DMS53 treated with DMSO at 0.1 percent for 48 hours (cell line): ENCODE results near the gene ITSN2.

ENCODE experiments used
- DNase-seq: peaks from one replicate; lab custom pipeline; 2025; ENCODE audit not compliant: unreplicated experiment; lab: John Stamatoyannopoulos, UW

The ITSN2 gene

DNA sequence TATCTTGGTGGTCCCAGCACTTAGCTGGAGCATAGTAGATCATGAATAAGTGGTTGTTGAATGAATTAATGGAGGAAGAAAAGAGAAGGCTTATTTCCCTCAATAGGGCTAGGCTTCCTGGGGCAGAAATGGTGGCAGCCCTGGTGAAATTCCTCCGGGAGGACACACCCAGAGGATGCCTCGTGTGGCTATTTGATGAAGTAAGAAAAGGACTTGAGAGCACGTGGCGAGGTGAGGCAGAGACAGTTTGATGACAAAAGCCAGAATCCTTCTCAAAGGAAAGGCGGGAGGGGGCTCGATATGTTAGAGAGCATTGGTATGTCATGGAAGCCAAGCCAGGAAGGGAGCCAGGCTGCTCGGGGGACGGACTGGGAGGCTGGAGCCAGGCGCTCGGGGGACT lies 170.8 kb downstream of the ITSN2 start:
- no peak for DNase-seq

DNA sequence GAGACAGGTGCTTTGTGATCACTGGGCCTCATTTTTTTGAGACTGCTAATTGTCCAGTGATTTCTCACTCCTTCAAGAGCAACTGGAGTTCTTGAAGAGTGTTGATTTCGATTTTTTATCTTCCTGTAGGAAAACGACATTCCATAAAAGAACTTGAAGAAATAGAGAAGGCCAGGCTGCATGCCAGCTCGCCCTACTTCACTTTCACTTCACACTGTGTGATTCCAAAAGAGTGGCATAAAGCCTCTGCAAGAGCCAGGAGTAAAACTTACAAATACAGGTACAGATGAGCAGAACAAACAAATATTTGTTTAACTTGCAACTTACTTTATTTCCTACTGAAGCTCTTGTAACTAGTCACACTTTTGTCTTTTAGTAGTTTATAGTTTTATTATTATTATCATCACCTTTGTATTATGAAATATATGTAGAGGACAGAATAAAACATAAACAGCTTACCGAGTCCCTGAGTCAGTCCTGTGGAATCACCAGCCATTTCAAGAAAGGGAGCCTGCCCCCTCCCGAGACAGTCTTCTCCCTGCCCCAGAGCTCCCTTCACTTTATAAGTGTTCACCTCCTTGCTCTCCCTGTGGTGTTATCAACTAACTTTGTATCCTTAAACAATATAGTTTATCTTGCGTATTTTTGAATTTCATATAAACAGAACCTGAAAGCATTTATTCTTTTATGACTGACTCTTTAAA lies 176.8 kb downstream of the ITSN2 start:
- DNase-seq, result peak; percentile 23

DNA sequence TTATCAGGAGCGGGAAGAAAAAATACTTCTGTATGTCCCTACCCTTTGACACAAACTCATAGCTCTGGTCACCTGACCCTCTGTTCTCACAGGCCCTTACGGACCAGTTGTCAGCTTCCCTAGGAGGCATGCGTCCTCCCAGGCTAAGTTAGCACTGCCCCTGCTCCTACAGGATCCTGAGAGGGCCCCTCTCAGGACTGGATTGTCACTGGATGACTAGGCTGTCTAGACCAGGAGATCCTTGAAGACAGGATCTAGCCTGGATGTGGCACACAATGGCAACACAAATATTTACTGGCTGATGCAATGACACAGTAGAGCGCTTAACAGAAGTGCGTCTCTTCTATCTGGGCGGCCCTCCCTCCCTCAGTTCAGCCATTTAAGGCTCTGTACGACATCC lies 177.8 kb downstream of the ITSN2 start:
- DNase-seq, result peak; percentile 89

DNA sequence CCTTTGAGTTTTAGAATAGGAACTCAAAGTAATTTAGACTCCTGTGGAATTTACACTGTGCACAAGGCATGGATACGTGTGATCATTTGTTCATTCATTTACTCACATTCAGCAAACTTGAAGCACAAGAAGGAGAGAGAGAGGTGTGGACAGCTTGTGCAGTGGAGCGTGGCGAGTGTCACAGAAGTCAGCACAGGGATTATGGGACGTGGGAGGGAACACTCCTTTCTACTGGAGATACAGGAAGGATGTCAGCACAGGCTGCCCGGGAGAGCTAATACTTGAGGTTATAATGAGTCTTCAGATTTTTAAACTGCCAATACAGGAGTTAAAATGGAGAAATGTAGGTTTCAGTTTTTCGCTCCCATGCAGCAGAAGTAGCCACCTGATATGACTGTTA lies 178.5 kb downstream of the ITSN2 start:
- peak; percentile 77 for DNase-seq

DNA sequence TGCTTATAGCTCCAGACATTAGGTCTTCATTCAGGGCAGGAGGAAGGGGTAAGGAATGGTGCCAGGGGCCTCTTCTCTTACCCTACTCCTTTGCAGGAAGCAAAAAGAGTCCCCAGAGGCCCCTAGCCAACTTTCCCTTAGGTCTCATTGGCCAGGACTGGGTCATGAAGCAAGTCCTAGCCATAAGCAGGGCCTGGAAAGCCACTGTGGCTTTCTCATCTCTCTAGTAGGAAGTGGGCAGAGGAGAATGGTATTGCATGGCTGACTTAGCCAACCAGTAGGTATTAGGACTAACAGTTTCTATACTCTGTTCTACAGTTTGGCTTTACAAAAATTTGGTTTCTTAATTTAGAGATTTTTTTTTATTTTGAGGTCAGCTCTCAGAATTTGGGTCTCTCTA lies 180.7 kb downstream of the ITSN2 start:
- DNase-seq, result no peak

DNA sequence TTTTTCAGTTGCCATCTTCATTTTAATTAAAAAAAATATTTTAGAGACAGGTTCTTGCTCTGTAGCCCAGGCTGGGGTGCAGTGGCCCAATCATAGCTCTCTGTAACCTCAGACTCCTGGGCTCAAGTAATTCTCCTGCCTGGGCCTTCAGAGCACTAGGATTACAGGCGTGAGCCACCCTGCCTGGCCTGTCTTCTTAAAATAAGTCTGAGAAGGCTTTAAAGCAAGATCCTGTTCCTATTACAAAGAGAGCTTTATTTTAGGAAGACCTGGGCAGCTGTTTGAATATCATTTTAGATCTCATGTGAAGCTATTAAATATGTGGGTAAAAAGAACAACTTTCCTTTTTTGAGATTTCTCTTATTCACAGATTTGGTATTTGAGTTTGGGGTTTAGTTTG lies 184.0 kb downstream of the ITSN2 start:
- no peak for DNase-seq

DNA sequence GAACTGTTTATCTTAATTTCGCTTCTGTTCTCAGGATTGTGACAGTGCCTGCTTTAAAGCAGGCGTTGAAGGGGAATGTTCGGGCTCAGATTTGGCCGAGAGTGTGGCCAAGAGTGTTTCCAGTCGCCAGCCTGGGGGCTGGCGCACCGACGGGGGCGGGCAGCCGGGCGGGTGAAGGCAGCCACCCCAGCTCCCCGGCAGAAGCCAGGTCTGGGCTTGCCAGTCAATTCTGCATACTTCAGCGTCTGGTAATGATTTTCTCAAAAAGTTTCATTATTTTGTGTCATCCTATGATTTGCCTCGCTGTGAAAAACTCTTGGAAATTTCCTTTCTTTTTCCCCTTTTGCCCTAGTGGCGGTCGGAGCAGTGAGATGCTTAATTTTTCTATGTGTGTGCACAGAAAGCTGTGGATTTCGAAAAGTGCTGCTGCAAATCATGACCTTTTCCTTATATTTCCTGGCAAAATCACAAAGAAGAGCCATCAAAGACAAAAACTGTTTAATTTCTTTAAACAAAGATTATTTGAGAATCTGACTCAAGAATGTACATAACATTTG lies 184.6 kb downstream of the ITSN2 start:
- DNase-seq, result no peak

DNA sequence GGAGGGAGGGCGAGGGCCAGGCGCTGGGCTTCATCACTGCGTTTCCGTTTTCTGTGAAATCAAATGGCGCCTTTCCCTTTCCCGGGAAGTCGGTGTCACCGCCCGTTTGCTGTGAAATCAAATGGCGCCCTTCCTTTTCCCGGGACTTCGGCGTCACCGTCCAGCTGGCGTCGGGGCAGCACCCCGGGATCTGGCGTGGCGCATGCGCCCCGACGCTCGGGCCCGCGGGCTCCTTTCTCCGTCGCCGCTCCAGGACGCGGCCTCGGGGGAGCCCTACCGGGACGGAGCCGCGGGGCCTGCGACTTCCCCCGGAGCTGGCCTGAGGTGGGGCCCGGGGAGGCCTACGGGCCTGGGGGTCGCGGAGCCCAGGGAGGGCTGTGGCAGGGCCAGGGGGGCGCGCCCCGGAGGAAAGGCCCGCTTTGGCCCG lies 185.5 kb downstream of the ITSN2 start, which contains the start of gene FAM228A:
TSS of gene FAM228A (plus strand) at position 203 of the 427 bp plus-strand sequence. CDS start 428 bp downstream, outside the sequence.
- no peak for DNase-seq

DNA sequence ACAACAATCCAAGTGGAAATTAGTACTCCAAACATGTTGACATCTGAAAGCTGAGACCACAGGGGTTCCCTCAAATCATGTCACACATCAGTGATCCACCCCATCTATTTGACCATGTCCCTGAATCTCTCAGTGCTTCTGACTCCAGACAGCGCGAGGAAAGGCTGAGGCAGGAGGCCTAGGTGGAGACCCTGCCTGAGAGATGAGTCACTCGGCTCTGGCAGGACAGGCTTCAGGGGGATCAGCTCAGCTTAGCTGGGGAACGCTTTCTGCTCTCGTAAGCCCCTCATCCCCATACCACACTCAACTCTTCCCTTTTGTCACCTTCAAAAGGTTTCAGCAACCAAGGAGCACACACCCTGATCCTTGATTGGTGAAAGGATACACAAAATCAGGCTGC lies 191.3 kb downstream of the ITSN2 start:
- DNase-seq, result no peak

DNA sequence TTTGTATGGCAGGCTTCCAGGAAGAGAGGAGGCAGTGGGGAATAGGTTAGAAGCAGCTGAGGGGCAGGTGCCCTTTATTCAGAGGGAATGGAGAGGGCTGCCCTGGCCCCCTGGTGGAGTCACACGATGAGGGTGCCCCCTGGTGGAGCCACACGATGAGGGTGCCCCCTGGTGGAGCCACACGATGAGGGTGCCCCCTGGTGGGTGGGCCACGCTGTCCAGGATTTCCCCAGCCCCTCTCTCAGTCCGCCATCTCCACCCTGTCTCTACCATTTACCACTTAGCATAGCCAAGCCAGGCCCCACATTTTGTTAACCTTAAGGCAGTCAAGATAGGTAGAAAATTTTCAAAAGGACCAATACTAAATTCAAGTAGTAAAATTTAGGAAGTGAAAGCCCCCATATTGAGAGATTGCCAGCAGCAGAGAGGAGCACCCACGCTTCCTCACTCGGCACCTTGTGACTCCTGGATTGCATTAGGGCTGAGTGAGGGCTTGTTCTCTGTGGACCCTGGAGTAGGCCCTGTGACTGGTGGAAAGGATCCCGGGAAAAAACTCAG lies 195.8 kb downstream of the ITSN2 start:
- no peak for DNase-seq

DNA sequence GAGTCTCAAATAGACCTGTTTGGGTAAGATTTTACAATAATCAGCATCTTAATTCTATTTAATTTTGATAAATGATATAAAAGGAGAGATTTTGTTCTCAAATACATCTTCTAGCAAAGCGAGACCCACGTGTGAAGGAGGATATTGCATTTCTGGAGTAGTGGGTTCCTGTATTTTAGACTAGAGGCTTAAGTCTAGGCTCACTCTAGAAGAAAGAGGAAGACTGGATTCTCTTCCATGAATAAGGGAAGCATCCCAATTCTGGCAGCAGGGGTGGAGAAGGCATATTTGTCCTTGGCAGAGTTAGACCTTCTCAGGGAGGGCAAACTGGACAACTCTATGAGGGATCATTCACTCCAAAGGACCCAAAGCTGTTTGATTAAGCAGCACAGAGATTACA lies 196.7 kb downstream of the ITSN2 start:
- no peak for DNase-seq

DNA sequence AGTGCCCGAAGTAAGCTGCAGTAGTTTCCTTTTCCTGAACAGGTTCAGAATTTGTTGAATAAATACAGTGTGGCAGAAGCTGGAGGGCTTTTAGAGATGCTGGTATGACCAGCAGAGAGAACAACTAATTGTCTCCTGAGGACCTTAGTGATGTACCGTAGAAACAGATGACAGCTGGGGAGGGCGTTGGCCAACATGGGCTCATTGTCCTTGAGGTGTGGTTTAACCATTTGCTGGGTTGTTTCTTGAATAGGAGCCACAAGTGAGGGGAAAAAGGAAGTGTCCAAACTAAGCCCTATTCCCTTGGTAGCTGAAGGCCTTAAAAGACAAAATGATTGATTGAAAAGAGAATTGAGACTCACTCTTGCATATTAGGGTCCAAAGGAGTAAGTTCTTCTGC lies 197.2 kb downstream of the ITSN2 start:
- no peak for DNase-seq

DNA sequence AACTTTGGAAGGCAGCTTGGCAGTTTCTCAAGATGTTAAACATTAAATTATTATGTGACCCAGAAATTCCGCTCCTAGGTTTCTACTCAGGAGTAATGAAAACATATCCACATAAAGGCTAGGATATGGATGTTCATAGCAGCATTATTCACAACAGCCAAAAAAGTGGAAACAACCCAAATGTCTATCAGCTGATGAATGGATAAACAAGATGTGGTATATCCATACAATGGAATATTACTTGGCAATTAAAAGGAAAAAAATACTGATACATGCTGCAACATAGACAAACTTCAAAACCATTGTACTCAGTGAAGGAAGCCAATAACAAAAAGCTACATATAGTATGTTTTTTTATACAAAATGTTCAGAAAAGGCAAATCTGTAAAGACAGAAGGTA lies 197.8 kb downstream of the ITSN2 start:
- DNase-seq, result no peak

DNA sequence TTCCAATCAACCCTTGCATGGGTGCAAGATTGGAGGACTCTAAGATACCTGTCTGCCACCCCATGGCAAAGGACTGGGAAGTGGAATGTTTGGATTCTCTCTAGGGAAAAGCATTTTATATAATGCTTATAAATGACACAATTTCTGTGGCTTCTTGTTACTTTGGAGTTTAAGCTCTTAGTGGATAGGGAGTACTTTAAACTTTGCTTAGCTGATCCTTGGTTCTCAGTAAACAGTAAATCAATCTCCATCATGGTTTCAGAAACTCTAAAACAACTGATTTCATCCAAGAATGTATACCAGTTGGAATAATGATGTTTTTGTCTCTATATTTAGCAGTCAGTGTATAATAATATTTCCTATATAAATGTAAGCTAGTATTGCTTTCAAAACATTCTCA lies 199.6 kb downstream of the ITSN2 start:
- no peak for DNase-seq

DNA sequence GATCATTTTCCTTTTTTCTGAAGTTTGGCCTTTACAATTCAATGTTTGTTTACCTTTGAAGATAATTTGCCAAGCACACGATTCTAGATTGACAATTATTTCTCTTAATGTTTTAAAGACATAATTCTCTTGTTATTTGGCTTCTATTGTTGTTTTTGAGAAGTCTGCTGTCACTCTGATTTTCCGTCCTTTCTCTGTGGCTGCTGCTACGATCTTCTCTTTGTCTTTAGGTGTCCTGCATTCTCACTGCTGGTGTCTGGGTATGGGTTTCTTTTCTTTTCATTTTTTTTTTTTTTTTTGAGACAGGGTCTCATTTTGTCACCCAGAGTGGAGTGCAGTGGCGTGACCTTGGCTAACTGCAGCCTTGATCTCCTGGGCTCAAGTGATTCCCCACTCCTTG lies 200.6 kb downstream of the ITSN2 start:
- no peak for DNase-seq

DNA sequence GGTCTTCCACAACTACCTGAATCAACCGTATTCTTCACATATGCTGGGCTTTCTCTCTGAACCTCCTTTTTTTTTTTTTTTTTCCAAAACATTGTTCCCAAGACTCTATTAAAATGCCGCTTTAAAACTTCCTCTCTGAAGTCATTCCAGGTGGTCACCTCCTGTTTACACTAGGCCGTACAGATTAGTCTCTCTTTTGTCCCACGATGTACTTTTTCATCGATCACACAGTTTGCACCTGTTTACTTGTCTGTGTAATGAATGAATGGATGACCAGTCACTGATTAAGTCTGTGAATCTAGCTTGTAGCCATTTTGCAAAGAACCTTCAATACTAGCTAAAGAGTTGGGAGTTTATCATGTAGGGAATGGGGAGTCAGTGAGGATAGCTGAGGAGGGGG lies 202.2 kb downstream of the ITSN2 start:
- DNase-seq, result no peak

DNA sequence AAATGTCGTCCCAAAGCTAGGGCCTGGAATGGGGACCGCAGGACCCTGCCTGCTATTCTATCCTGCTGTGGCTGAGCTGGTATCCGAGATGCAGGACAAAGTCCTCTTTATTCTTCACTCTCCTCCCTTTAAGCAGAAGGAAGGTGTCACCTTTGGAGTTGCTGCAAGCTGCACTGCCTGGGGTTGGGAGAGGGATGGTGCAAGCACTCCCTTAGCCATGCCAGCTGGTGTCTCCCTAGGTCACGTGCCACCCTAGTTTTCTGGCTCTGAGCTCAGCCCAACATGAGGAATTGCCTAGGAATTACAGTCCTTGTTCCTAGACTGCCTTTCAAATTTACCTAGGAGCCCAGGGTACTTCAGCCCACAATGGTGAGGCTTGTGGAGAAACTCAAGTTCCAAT lies 206.9 kb downstream of the ITSN2 start:
- DNase-seq, result no peak
